ENCODE measurements around the gene NCAPD2. TPM values are rescaled to one million over a fixed set of nuclear protein-coding genes. Genes with fewer than 3 reads are reported as not detected.

Gene NCAPD2
- total and polyA plus RNA-seq, 4 donors = 5.8 to 30.7 (median 15.8) TPM

- H3K36me3 ChIP-seq (ENCODE audit: control insufficient read depth in 4 of 4, insufficient read depth in 4 of 4, low read length in 4 of 4) = peaks cover 21 to 81% (median 73%) of the 10 kb centered on the region in 4 donors
- DNase-seq = no peak
- no peaks in the 10 kb centered on the region for H3K27me3 ChIP-seq (ENCODE audit: control insufficient read depth in 3 of 3, insufficient read depth in 3 of 3, low read length in 2 of 3)
- no peaks in the 10 kb centered on the region for H3K4me1 ChIP-seq (ENCODE audit: control insufficient read depth in 5 of 5, insufficient read depth in 5 of 5, low read length in 5 of 5)
- H3K9ac ChIP-seq (ENCODE audit: insufficient read depth in 1 of 2, low read length in 2 of 2) = no peak overlapping the region
- H3K4me3 ChIP-seq = no peak overlapping the region
- no peak for ATAC-seq (ENCODE audit: insufficient read depth, low FRiP score)
- TF ChIP-seq CTCF (IDR thresholded peaks at IDR 0.05; ENCODE audit: control extremely low read depth, extremely low read depth) = no peak
- H3K27ac ChIP-seq (ENCODE audit: low read depth in 1 of 2, low read length in 1 of 2) = no peak overlapping the region
- 94 to 95% methylated on average over 7 of the region's 7 CpGs for WGBS, 2 donors
- no peaks in the 10 kb centered on the region for H3K9me3 ChIP-seq (ENCODE audit: control insufficient read depth in 4 of 4, insufficient read depth in 3 of 4, low read length in 3 of 4)
Measured at GRCh38 chr12:6526201-6526600, 32.3 kb downstream of the NCAPD2 start.

- WGBS, 2 donors = 88 to 93% methylated on average over 19 of the region's 19 CpGs
- Histone ChIP-seq H3K4me3 (no peak overlapping the region), H3K36me3 (ENCODE audit: control insufficient read depth in 4 of 4, insufficient read depth in 4 of 4, low read length in 4 of 4) (peaks cover 16 to 75% (median 67%) of the 10 kb centered on the region in 4 donors), H3K27me3 (ENCODE audit: control insufficient read depth in 3 of 3, insufficient read depth in 3 of 3, low read length in 2 of 3) (no peaks in the 10 kb centered on the region), H3K27ac (ENCODE audit: low read depth in 1 of 2, low read length in 1 of 2) (no peak overlapping the region), H3K9me3 (ENCODE audit: control insufficient read depth in 4 of 4, insufficient read depth in 3 of 4, low read length in 3 of 4) (no peaks in the 10 kb centered on the region), H3K9ac (ENCODE audit: insufficient read depth in 1 of 2, low read length in 2 of 2) (no peak overlapping the region), H3K4me1 (ENCODE audit: control insufficient read depth in 5 of 5, insufficient read depth in 5 of 5, low read length in 5 of 5) (peaks cover 0 to 2% (median under 1%) of the 10 kb centered on the region in 5 donors)
- DNase-seq (no peak), ATAC-seq (ENCODE audit: insufficient read depth, low FRiP score) (no peak)
- TF ChIP-seq CTCF (IDR thresholded peaks at IDR 0.05; ENCODE audit: control extremely low read depth, extremely low read depth) = no peak
Measured at GRCh38 chr12:6526766-6527525, 33.0 kb downstream of the NCAPD2 start.

- DNase-seq = no peak
- Histone ChIP-seq H3K9ac (ENCODE audit: insufficient read depth in 1 of 2, low read length in 2 of 2) (no peak overlapping the region), H3K4me3 (no peak overlapping the region), H3K4me1 (ENCODE audit: control insufficient read depth in 5 of 5, insufficient read depth in 5 of 5, low read length in 5 of 5) (peaks cover 0 to 10% (median 8%) of the 10 kb centered on the region in 5 donors), H3K36me3 (ENCODE audit: control insufficient read depth in 4 of 4, insufficient read depth in 4 of 4, low read length in 4 of 4) (peaks cover 13 to 70% (median 61%) of the 10 kb centered on the region in 4 donors), H3K27ac (ENCODE audit: low read depth in 1 of 2, low read length in 1 of 2) (no peak overlapping the region), H3K27me3 (ENCODE audit: control insufficient read depth in 3 of 3, insufficient read depth in 3 of 3, low read length in 2 of 3) (no peaks in the 10 kb centered on the region), H3K9me3 (ENCODE audit: control insufficient read depth in 4 of 4, insufficient read depth in 3 of 4, low read length in 3 of 4) (no peaks in the 10 kb centered on the region)
- 94 to 96% methylated on average over 4 of the region's 4 CpGs for WGBS, 2 donors
- no peak for ATAC-seq (ENCODE audit: insufficient read depth, low FRiP score)
- TF ChIP-seq CTCF (IDR thresholded peaks at IDR 0.05; ENCODE audit: control extremely low read depth, extremely low read depth) = no peak
Measured at GRCh38 chr12:6527711-6528110, 33.8 kb downstream of the NCAPD2 start.
